ENCODE data around the gene ASRGL1. TPM values are rescaled to one million over a fixed set of nuclear protein-coding genes. Genes with fewer than 3 reads are reported as not detected.
"Not testable (repeated sequence)": the region's sequence is repeated elsewhere in the genome, so short reads cannot be mapped to it uniquely, and the experiment has no call there.

ASRGL1 gene
- total and polyA plus RNA-seq, 2 donors (not counting 1 experiment from before 2014, with no cell fraction given): 0.49 to 1.3 TPM

DNA sequence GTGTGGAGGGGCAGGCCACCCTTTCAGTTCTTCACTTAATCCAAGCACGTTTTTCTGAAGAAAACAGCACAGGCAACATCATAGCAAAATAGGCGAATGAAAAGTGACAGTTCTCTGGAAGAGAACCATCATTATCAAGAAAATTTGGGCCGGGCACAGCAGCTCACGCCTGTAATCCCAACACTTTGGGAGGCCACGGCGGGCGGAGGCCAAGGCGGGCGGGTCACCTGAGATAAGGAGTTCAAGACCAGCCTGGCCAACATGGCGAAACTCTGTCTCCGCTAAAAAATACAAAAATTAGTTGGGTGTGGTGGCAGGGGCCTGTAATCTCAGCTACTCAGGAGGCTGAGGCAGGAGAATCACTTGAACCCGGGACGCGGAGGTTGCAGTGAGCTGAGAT, 9.7 kb upstream of the ASRGL1 start:
- H3K27me3 ChIP-seq (replicated peaks in 1 of 4; ENCODE audit: control extremely low read depth in 1 of 4, control insufficient read depth in 3 of 4, insufficient read depth in 4 of 4, low read length in 3 of 4); H3K79me2 ChIP-seq (ENCODE audit: control insufficient read depth, insufficient read depth, low read length); DNase-seq; CTCF ChIA-PET; H3K27ac ChIP-seq (ENCODE audit: low read length in 2 of 2); POLR2A ChIA-PET; H3K4me1 ChIP-seq (ENCODE audit: control insufficient read depth in 2 of 2, insufficient read depth in 2 of 2, low read length in 2 of 2); H2AFZ ChIP-seq (ENCODE audit: insufficient read depth, low read depth, low read length, poor library complexity, severe bottlenecking); H3K9me3 ChIP-seq (ENCODE audit: control extremely low read depth in 1 of 3, control insufficient read depth in 2 of 3, insufficient read depth in 1 of 3, low read length in 2 of 3); H3K36me3 ChIP-seq (replicated peaks in 1 of 2; ENCODE audit: control extremely low read depth in 1 of 2, control insufficient read depth in 1 of 2, extremely low read depth in 1 of 2, insufficient read depth in 2 of 2, low read length in 1 of 2); intact Hi-C loops (cut with micrococcal nuclease); H4K20me1 ChIP-seq (ENCODE audit: control insufficient read depth, insufficient read depth, low read length, poor library complexity, severe bottlenecking); H3K4me1 Mint-ChIP-seq; H3K9ac ChIP-seq (ENCODE audit: low read length); H3K4me2 ChIP-seq (replicated peaks; ENCODE audit: low read depth, low read length, poor library complexity, severe bottlenecking); H3K4me3 Mint-ChIP-seq; H3K9me3 Mint-ChIP-seq (ENCODE audit: insufficient read depth); ATAC-seq (ENCODE audit: low read depth); H3K27ac Mint-ChIP-seq; H3K4me3 ChIP-seq (ENCODE audit: control extremely low read depth in 1 of 5, extremely low read depth in 1 of 5, insufficient read depth in 1 of 5, low read depth in 2 of 5, low read length in 4 of 5): not testable (repeated sequence)
- 83% methylated on average over 6 of the region's 14 CpGs for WGBS (ENCODE audit: insufficient coverage)
- peaks cover 19% of the 10 kb centered on the region for H3K27me3 Mint-ChIP-seq

GRCh38 chr11:62331264-62331663, 6.0 kb upstream of the ASRGL1 start:
- H3K36me3 ChIP-seq (replicated peaks in 1 of 2; ENCODE audit: control extremely low read depth in 1 of 2, control insufficient read depth in 1 of 2, extremely low read depth in 1 of 2, insufficient read depth in 2 of 2, low read length in 1 of 2); POLR2A ChIA-PET; H3K9ac ChIP-seq (ENCODE audit: low read length); H4K20me1 ChIP-seq (ENCODE audit: control insufficient read depth, insufficient read depth, low read length, poor library complexity, severe bottlenecking); DNase-seq; H3K4me2 ChIP-seq (replicated peaks; ENCODE audit: low read depth, low read length, poor library complexity, severe bottlenecking); intact Hi-C loops (cut with micrococcal nuclease); H3K4me3 Mint-ChIP-seq; H3K4me1 Mint-ChIP-seq; H3K79me2 ChIP-seq (ENCODE audit: control insufficient read depth, insufficient read depth, low read length); ATAC-seq (ENCODE audit: low read depth); H3K27ac Mint-ChIP-seq; H2AFZ ChIP-seq (ENCODE audit: insufficient read depth, low read depth, low read length, poor library complexity, severe bottlenecking); H3K27ac ChIP-seq (ENCODE audit: low read length in 2 of 2); H3K4me3 ChIP-seq (ENCODE audit: control extremely low read depth in 1 of 5, extremely low read depth in 1 of 5, insufficient read depth in 1 of 5, low read depth in 2 of 5, low read length in 4 of 5); CTCF ChIA-PET; H3K9me3 ChIP-seq (ENCODE audit: control extremely low read depth in 1 of 3, control insufficient read depth in 2 of 3, insufficient read depth in 1 of 3, low read length in 2 of 3); H3K9me3 Mint-ChIP-seq (ENCODE audit: insufficient read depth); H3K4me1 ChIP-seq (ENCODE audit: control insufficient read depth in 2 of 2, insufficient read depth in 2 of 2, low read length in 2 of 2): not testable (repeated sequence)
- WGBS (ENCODE audit: insufficient coverage): 56% methylated on average over 1 of the region's 3 CpGs
- peaks cover 0 to 21% (median 4%) of the 10 kb centered on the region in 4 experiments for H3K27me3 ChIP-seq (replicated peaks in 1 of 4; ENCODE audit: control extremely low read depth in 1 of 4, control insufficient read depth in 3 of 4, insufficient read depth in 4 of 4, low read length in 3 of 4)
- peaks cover 35% of the 10 kb centered on the region for H3K27me3 Mint-ChIP-seq

GRCh38 chr11:62333768-62334167, 3.5 kb upstream of the ASRGL1 start:
- ChIA-PET POLR2A (no interaction called here), CTCF (no interaction called here)
- no peak for ATAC-seq (ENCODE audit: low read depth)
- no peak for DNase-seq
- H3K27ac Mint-ChIP-seq: no peak overlapping the region
- 90% methylated on average over 5 of the region's 5 CpGs for WGBS (ENCODE audit: insufficient coverage)
- no peak overlapping the region for H3K27ac ChIP-seq (ENCODE audit: low read length in 2 of 2)
- peaks cover 0 to 4% (median 0%) of the 10 kb centered on the region in 3 donors for H3K9me3 ChIP-seq (ENCODE audit: control extremely low read depth in 1 of 3, control insufficient read depth in 2 of 3, insufficient read depth in 1 of 3, low read length in 2 of 3)
- H3K36me3 ChIP-seq (replicated peaks in 1 of 2; ENCODE audit: control extremely low read depth in 1 of 2, control insufficient read depth in 1 of 2, extremely low read depth in 1 of 2, insufficient read depth in 2 of 2, low read length in 1 of 2): no peaks in the 10 kb centered on the region
- TF ChIP-seq CTCF (IDR thresholded peaks at IDR 0.05) (no peak), EZH2 (IDR thresholded peaks at IDR 0.05; ENCODE audit: borderline replicate concordance, insufficient read depth, low read depth, low read length, poor library complexity, severe bottlenecking) (no peak)
- H3K27me3 Mint-ChIP-seq: peaks cover 38% of the 10 kb centered on the region
- H3K4me3 Mint-ChIP-seq: no peak overlapping the region
- no peak overlapping the region for H2AFZ ChIP-seq (ENCODE audit: insufficient read depth, low read depth, low read length, poor library complexity, severe bottlenecking)
- intact Hi-C loops (cut with micrococcal nuclease): no loop called here
- no peak overlapping the region for H3K9ac ChIP-seq (ENCODE audit: low read length)
- peaks cover 8% of the 10 kb centered on the region in 2 donors for H3K4me1 ChIP-seq (ENCODE audit: control insufficient read depth in 2 of 2, insufficient read depth in 2 of 2, low read length in 2 of 2)
- H4K20me1 ChIP-seq (ENCODE audit: control insufficient read depth, insufficient read depth, low read length, poor library complexity, severe bottlenecking): no peaks in the 10 kb centered on the region
- peaks cover 12% of the 10 kb centered on the region for H3K4me1 Mint-ChIP-seq
- H3K4me3 ChIP-seq (ENCODE audit: control extremely low read depth in 1 of 5, extremely low read depth in 1 of 5, insufficient read depth in 1 of 5, low read depth in 2 of 5, low read length in 4 of 5): no peak overlapping the region
- H3K79me2 ChIP-seq (ENCODE audit: control insufficient read depth, insufficient read depth, low read length): no peaks in the 10 kb centered on the region
- peaks cover 0 to 25% (median 4%) of the 10 kb centered on the region in 4 experiments for H3K27me3 ChIP-seq (replicated peaks in 1 of 4; ENCODE audit: control extremely low read depth in 1 of 4, control insufficient read depth in 3 of 4, insufficient read depth in 4 of 4, low read length in 3 of 4)
- H3K4me2 ChIP-seq (replicated peaks; ENCODE audit: low read depth, low read length, poor library complexity, severe bottlenecking): no peak overlapping the region
- no peaks in the 10 kb centered on the region for H3K9me3 Mint-ChIP-seq (ENCODE audit: insufficient read depth)
